ENCODE data around the gene NAA20. TPM values are rescaled to one million over a fixed set of nuclear protein-coding genes. Genes with fewer than 3 reads are reported as not detected.

The NAA20 gene
- total RNA-seq, 1 donor from 2014 or later, result 34.7 TPM

GRCh38 chr20:20070871-20071726 is 53.9 kb downstream of the NAA20 start:
- peak; percentile 47 for ATAC-seq
- DNase-seq (ENCODE audit: low spot score), result no peak

- no peak for ATAC-seq
- DNase-seq (ENCODE audit: low spot score), result no peak
These were observed 56.7 kb downstream of the NAA20 start for GRCh38 chr20:20073801-20074371.

DNA sequence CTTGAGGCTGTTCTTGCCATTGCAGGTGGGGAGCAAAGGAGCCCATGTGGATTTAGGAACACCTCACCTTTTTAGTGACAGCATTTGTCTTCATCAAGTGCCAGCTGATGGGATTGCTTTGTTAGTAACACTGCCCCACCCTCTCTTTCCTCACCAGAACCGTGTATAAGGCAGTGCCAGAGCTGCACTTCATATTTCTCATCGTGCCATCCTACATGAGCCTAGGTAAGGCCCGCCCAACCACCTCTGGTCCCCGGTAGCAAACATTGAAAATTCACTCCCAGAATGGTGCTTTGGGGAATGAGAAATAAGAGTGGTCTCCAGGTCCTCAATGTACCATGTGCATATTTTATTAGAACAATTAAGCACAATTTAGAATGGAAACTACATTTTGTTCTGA is 57.9 kb downstream of the NAA20 start:
- no peak for ATAC-seq
- no peak for DNase-seq (ENCODE audit: low spot score)

GRCh38 chr20:20076297-20077065 is 59.3 kb downstream of the NAA20 start:
- no peak for DNase-seq (ENCODE audit: low spot score)
- ATAC-seq, result no peak

- DNase-seq (ENCODE audit: low spot score) (no peak), ATAC-seq (no peak)
These were observed 60.9 kb downstream of the NAA20 start for GRCh38 chr20:20078041-20078440.

- no peak for DNase-seq (ENCODE audit: low spot score)
- ATAC-seq, result no peak
These were observed 62.1 kb downstream of the NAA20 start for GRCh38 chr20:20079102-20079784.

Other genes starting within 250 kb of the NAA20 start
- 8.7 TPM for gene CRNKL1, start 35.1 kb downstream of the NAA20 start, total RNA-seq
- gene CFAP61, start 35.2 kb downstream of the NAA20 start, total RNA-seq, result not detected